ENCODE measurements around the gene SERPINB1.

The SERPINB1 gene

DNA sequence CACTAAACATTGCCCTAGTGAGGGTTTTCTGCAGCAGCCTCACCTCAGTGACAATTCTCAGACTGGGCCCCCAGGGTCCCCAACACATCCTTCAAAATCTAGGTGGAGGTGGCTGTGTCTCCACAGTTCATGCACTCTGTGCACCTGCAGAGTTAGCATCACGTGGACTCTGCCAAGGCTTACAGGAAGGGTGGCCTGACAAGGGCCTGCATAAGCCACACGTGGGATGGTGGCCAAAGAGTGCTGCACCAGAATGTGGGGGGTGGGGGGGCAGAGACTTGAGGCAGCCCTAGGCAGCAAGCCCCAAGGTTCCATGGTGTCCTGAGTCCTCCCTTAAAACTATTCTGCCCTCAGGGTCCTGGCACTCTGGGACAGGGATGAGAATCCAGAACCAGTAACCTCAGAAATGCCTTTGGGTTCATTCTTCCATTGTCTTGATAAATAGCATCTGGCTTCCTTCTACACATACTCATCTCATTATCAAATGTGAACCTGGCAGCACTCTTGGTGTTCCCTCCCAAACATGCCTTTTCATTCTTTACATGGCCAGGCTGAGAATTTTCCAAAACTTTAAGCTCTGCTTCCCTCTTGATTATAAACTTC is 1.6 kb upstream of the SERPINB1 start:
- TF ChIP-seq ZNF274 (IDR thresholded peaks at IDR 0.05; ENCODE audit: low read depth, low read length) = no peak
- H3K4me3 ChIP-seq (ENCODE audit: low read length) = no peak overlapping the region

DNA sequence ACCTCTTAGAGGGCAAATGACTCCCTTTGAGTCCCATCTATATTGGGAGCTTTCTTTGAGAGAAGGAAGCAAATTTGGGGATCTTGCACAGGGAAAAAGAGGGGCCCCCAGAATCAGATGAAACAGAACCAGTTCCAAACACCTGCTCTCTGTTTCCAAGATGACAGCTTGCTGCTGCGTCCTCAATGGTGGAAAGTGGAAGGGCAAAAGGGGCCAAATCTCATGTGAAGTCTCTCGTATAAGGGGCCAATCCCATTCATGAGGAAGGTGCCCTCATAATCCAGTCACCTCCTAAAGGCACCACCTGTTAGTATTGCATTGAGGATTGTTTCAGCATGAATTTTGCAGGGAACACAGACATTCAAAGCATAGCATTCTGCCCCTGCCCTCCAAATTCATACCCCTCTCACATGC is 483 bp upstream of the SERPINB1 start:
- TF ChIP-seq ZNF274 (IDR thresholded peaks at IDR 0.05; ENCODE audit: low read depth, low read length) = no peak
- H3K4me3 ChIP-seq (ENCODE audit: low read length) = no peak overlapping the region; the same call in 1 of the 2 replicates

DNA sequence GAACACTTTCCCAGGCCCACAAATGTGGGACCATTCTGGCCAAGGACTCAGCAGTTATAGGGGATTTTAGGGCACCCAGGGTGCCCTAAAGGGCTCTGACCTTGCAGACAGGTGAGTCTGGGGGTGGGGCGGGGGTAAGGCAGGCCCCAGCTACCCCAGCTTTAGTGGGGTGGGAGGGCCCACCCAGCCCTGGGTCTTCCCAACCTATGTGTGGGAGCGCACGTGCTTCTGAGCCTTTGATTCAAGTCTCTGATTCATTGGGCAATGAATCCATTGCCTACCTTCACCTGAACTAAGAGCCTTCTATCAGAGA is 958 bp downstream of the SERPINB1 start:
- TF ChIP-seq ZNF274 (IDR thresholded peaks at IDR 0.05; ENCODE audit: low read depth, low read length) = no peak
- no peak overlapping the region for H3K4me3 ChIP-seq (ENCODE audit: low read length)

DNA sequence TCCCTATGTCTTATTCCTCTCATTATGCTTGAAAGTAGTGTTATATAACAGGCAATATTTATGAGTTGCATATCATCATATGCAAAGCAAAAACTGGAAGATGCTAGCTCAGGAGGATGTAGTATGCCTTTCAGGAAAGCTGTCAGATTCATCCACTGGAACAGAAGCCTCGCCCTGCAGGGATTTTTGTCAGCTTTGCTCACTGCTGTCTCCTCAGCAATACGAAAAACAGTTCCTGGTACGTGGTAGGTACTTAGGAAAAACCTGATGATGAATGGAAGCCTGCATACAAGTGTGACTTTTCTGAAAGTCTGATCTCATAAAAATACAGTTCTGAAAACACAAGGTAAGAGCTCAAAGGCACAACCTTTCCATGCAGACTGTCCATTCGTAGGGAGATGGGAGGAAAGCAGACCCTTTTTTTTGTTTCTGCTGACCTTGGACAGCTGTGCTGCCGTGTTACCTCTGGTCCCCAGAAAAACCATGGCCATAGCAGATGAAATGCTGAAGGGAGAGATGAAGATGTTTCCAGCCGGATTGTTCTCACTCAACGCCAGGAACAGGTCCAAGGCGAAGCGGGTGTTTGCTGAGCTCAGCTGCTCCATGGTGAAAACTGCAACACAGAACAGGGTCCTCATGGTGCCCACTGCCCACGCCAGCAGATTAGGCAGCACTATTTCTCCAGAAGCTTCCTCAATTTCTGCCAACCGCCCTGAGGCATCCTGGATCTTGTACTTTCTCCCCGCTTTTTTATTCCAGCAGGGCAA is 1.5 kb downstream of the SERPINB1 start:
- no peak overlapping the region for H3K4me3 ChIP-seq (ENCODE audit: low read length)
- TF ChIP-seq ZNF274 (IDR thresholded peaks at IDR 0.05; ENCODE audit: low read depth, low read length) = no peak

DNA sequence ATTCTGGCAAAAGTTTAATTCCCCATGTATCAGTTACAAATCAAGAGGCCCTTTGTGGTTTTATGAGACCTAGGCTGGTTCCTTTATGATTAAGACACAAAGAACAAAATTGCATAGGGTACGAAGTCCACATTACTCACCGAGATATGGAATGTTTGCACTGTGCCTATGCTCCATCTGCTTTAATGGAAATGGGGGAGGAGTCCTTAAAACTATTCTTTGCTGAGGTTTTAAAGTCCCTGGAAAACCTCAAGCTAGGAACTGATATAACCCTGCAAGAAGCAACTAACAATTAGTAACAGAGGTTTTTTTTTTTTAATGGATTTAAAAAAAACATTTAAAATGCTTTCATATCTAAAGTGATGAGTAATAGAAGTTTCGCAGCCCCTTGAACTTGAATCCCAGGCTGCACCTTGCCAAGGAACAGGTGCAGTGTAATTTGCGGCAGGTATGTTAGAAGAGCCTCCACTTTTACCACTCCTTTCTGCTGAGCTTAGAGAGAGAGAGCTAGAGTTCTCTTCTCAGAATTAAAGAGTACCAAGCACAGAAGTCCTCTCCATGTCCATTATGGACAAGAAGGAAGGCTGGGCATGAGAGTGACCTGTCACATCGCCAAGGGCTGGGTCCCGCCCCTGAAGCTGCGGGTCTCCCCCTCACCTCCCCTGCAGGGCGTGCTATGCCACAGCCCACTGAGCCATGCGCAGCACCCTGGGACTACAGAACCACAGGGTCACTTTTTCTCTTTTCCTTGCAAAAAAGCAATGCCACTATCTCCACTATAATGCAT is 2.3 kb downstream of the SERPINB1 start:
- no peak overlapping the region for H3K4me3 ChIP-seq (ENCODE audit: low read length)
- no peak for TF ChIP-seq ZNF274 (IDR thresholded peaks at IDR 0.05; ENCODE audit: low read depth, low read length)

DNA sequence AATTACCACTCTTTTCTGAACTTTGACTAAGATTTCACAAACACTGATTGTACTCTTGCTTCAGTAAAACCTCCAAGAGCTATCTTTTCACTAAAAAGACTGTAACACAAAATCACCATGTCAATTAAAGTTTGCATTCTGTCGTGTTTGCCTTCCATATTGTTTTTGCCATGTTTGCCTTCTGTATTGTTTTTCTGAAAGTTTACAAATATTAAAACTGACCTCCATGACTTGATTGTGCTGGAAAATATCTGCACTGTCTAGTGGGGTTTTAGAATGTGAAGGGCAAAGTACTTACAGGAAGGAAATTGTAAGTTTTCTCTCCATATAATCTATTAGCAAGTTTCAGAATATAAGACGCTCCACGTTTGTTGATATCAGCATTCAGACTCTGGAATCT is 3.4 kb downstream of the SERPINB1 start:
- no peak for TF ChIP-seq ZNF274 (IDR thresholded peaks at IDR 0.05; ENCODE audit: low read depth, low read length)
- H3K4me3 ChIP-seq (ENCODE audit: low read length) = no peak overlapping the region

DNA sequence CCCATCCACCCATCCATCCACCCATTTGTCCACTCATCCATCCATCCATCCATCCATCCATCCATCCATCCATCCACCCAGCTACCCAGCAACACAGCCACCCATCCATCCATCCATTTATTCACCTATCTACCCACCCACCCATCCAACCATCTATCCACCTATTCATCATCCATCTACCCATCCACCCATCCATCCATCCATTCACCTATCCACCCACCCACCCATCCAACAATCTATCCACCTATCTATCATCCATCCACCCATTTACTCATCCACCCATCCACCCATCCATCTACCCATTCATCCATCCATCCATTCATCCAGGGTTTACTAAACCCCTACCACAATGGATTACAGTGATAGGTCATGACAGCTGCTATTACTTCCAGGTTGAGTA is 7.4 kb downstream of the SERPINB1 start:
- no peak overlapping the region for H3K4me3 ChIP-seq (ENCODE audit: low read length)
- TF ChIP-seq ZNF274 (IDR thresholded peaks at IDR 0.05; ENCODE audit: low read depth, low read length) = no peak

DNA sequence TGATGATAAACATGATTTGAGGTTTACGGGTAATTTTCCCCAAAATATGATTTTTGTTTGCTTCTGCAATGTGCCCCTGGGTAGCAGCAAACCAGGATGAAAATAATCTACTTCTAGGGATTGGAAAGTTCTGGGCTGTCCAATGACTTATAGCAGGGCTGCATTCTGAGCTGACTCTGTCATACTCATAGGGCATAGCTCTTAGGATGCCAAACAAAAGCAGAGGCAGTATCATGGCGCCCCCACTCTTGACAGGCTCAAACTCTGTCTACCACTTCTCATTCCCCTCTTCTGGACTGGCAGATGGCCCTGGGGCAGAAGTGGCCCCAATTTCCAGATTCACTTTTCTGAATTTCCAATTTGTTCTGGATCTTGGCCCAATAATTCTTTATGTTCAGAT is 10.3 kb downstream of the SERPINB1 start:
- H3K4me3 ChIP-seq (ENCODE audit: low read length) = no peak overlapping the region
- no peak for TF ChIP-seq ZNF274 (IDR thresholded peaks at IDR 0.05; ENCODE audit: low read depth, low read length)

DNA sequence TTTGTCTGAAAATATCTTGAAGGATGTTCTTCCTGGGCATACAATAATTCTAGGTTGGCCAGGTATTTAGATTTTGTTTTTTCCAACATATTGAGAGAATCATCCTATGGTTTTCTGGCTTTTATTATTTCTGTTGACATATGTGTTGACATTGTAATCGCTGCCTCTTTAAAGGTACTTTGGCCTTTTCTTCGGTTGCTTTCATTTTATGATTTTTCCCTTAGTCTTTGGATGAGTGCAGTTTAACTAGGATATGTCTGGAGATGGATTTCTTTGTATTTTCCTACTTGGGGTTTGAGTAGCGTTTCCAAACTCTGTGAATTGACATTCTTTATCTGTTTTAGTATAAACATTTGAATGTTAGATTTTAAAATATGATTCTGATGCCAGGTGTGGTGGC is 11.5 kb downstream of the SERPINB1 start:
- H3K4me3 ChIP-seq (ENCODE audit: low read length) = no peak overlapping the region
- TF ChIP-seq ZNF274 (IDR thresholded peaks at IDR 0.05; ENCODE audit: low read depth, low read length) = no peak

DNA sequence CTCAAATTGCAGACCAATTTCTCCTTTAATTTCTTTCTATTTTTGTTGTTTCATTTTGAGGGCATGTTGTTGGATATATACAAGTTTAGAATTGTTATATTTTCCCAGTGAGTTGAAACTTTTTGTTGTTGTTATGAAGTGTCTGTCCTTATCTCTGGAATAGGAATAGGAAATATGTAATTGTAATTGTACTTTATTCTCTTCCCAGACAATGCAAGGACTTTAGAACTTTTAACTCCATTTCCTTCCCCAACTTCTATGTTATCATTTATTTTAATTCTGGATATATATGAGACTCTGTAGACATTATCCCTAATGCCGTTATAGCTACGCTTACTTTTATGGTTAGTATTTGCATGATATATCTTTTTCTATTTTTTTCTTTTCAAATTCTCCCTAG is 12.4 kb downstream of the SERPINB1 start:
- no peak for TF ChIP-seq ZNF274 (IDR thresholded peaks at IDR 0.05; ENCODE audit: low read depth, low read length)
- H3K4me3 ChIP-seq (ENCODE audit: low read length) = no peak overlapping the region

DNA sequence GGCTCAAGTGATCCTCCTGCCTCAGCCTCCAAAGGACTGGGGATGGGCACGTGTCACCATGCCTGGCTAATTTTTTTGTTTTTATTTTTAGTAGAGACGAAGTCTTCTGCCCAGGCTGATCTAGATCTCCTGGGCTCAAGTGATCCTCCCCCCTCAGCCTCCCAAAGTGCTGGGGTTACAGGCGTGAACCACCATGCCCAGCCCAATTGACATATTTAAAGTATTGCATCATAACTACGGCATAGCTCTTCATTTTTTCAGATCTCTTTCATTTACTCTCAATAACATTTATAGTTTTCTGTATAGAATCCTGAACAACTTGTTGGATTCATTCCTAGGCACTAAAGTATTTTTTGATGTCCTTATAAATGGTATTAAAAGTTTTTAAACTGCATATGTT is 13.0 kb downstream of the SERPINB1 start:
- no peak overlapping the region for H3K4me3 ChIP-seq (ENCODE audit: low read length)
- no peak for TF ChIP-seq ZNF274 (IDR thresholded peaks at IDR 0.05; ENCODE audit: low read depth, low read length)

DNA sequence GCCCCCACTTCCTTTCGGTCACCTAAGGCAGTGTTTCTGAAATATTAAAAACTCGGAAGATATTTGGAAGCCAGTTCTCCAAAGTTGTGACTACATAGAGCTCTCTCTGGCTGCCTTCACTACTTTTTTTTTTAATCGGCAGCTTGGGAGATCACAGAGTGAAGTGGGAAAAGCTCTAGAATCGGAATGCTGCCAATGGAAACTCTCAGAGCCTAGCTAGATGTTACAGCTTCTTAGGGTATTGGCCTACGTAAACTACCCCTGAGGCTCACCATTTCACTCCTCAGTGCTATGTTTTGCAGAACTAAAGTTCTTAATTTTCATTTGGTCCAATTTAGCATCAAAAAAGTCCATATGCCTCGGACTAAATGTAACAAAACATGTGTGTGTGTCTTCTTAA is 14.5 kb downstream of the SERPINB1 start:
- no peak for TF ChIP-seq ZNF274 (IDR thresholded peaks at IDR 0.05; ENCODE audit: low read depth, low read length)
- no peak overlapping the region for H3K4me3 ChIP-seq (ENCODE audit: low read length)

DNA sequence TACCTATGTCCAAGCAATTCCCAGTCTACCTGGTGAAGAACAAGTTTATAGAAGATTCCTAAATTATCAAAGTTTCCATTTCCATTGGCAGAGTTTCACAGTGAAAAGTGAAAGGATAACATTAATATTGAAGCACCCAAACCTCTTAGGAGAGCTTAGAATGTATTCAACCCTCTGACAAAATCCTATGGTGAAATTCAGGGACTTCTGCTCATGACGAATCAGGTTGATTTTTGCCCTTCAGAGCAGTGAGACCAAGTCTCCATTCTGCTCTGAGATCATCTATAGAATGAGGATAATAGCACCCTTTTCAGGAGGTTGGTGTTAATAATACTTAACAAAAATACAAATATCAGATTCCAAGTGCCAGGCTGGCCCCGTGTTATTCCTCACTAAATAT is 15.5 kb downstream of the SERPINB1 start:
- no peak overlapping the region for H3K4me3 ChIP-seq (ENCODE audit: low read length)
- TF ChIP-seq ZNF274 (IDR thresholded peaks at IDR 0.05; ENCODE audit: low read depth, low read length) = no peak

DNA sequence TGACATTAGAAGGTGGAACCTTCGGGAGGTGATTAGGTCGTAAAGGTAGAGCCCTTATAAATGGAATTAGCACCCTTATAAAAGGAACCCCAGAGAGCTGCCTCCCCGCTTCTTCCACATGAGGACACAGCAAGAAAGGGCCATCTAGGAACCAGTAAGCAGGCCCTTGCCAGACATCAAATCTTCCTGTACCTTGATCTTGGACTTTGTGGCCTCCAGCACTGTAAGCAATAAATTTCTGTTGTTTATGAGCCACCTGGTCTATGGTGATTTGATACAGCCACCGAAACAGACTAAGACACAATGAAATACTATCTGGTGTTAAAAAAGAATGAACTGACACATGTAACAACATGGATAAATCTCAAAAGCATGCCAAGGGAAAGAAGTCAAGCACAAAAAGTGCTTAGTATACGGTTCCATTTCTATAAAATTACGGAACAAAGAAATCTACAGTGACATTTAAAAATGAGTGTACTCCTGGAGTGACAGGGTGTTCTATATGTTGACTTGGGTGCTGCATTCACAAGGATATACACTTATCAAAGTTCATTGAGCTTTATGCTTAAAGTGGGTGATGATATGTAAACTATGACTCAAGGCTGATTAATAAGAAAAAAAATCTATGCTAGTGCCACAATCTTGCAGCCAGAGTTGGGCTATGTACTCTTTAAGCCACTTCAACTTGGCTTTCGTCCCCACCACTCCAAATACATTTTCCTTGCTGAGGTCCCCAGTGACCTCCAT is 18.4 kb downstream of the SERPINB1 start:
- no peak for TF ChIP-seq ZNF274 (IDR thresholded peaks at IDR 0.05; ENCODE audit: low read depth, low read length)
- no peak overlapping the region for H3K4me3 ChIP-seq (ENCODE audit: low read length)

Measured in GM08714 (cell line).